GM12873 (cell line): ENCODE data around the gene PLXNB1.
A peak's percentile ranks its signal among the peaks of the same experiment; 100 is the strongest.

ENCODE experiments used
- CTCF ChIP-seq: IDR thresholded peaks from 2 replicates; pipeline ENCODE4 v1.5.1; 2012; ENCODE audit warnings: low read depth, mild to moderate bottlenecking, moderate library complexity, low read length, control low read depth; ENCODE audit not compliant: insufficient read depth; ENCODE audit errors: missing control alignments

PLXNB1 gene

GRCh38 chr3:48404440-48405342 is 25.2 kb downstream of the PLXNB1 start:
- TF ChIP-seq CTCF = no peak

- no peak for TF ChIP-seq CTCF
Observed at GRCh38 chr3:48403533-48404439, 26.1 kb downstream of the PLXNB1 start.

- TF ChIP-seq CTCF = no peak
Observed at GRCh38 chr3:48402907-48403306, 27.0 kb downstream of the PLXNB1 start.

- TF ChIP-seq CTCF = no peak
Observed at GRCh38 chr3:48402281-48402732, 27.6 kb downstream of the PLXNB1 start.

- TF ChIP-seq CTCF = peak; percentile 80
Observed at GRCh38 chr3:48400824-48401433, 29.0 kb downstream of the PLXNB1 start.

GRCh38 chr3:48399387-48400172 is 30.3 kb downstream of the PLXNB1 start:
- TF ChIP-seq CTCF = no peak
